ENCODE results near the gene PSME1. TPM values are rescaled to one million over a fixed set of nuclear protein-coding genes. Genes with fewer than 3 reads are reported as not detected.

The PSME1 gene
- total and polyA plus RNA-seq, 2 donors (not counting 3 experiments of a cell fraction or from before 2014, with no cell fraction given): 98.1 to 135 TPM

GRCh38 chr14:24136684-24137528 is 912 bp downstream of the PSME1 start:
- H3K9ac ChIP-seq (replicated peaks; ENCODE audit: extremely low read depth, insufficient read depth, low read length): peak overlapping the region; percentile 79
- no peak for TF ChIP-seq GATA2 (IDR thresholded peaks at IDR 0.05; ENCODE audit: insufficient read depth, insufficient read length, low read depth, low read length)
- no peak for TF ChIP-seq POLR2AphosphoS5 (IDR thresholded peaks at IDR 0.05; ENCODE audit: insufficient read depth, low read depth, low read length)
- TF ChIP-seq MAX (IDR thresholded peaks at IDR 0.05; ENCODE audit: insufficient read depth, insufficient read length): no peak
- TF ChIP-seq POLR2A (IDR thresholded peaks at IDR 0.05; ENCODE audit: low read depth, low read length): no peak
- no peak for TF ChIP-seq EZH2 (IDR thresholded peaks at IDR 0.05; ENCODE audit: borderline replicate concordance, low read depth, low read length, severe bottlenecking)
- no peak for TF ChIP-seq JUN (IDR thresholded peaks at IDR 0.05; ENCODE audit: borderline replicate concordance, insufficient read depth, insufficient read length, low read depth)
- no peak for TF ChIP-seq FOS (IDR thresholded peaks at IDR 0.05; ENCODE audit: borderline replicate concordance, insufficient read depth, low read length)
- no peak for TF ChIP-seq MYC (IDR thresholded peaks at IDR 0.05; ENCODE audit: low read depth, low read length)
- TF ChIP-seq CTCF (IDR thresholded peaks at IDR 0.05; ENCODE audit: extremely low read depth in 1 of 2, insufficient read depth in 1 of 2, low read depth in 1 of 2, low read length in 2 of 2): no peak
- peak overlapping the region; percentile 63 for H3K4me2 ChIP-seq (ENCODE audit: insufficient read depth, low read length)
- POLR2A ChIA-PET: interaction anchor here (0.7 to 1.2 kb wide), 3 partner anchors 10 to 22 kb away, joined by 3 to 10 read pairs (median 4); partner anchors contain the start of genes DCAF11, NRL, PSME2 and RNF31
- no TSS peak for BruUV-seq (replicated peaks)
- FAIRE-seq (no peak), DNase-seq (ENCODE audit: low read depth, low spot score) (no peak)
- peak overlapping the region; percentile 56 to 93 (median 90) for H3K4me3 ChIP-seq (replicated peaks in 1 of 3; ENCODE audit: insufficient read depth in 1 of 3, low read depth in 1 of 3, low read length in 3 of 3)
- H2AFZ ChIP-seq (ENCODE audit: low read depth, low read length): no peak overlapping the region
- no peaks in the 10 kb centered on the region for H3K9me3 ChIP-seq (replicated peaks; ENCODE audit: control insufficient read depth, insufficient read depth, low read length)
- H3K79me2 ChIP-seq (ENCODE audit: control insufficient read depth, insufficient read depth, low read length): peaks cover 21% of the 10 kb centered on the region
- CTCF ChIA-PET: interaction anchor here (0.7 to 2.6 kb wide), 6 partner anchors 9 to 79 kb away, joined by 3 to 15 read pairs (median 10); partner anchors contain the start of genes DCAF11, IRF9, NRL and PSME2
- no peaks in the 10 kb centered on the region for H3K27me3 ChIP-seq (ENCODE audit: control insufficient read depth in 2 of 2, insufficient read depth in 2 of 2, low read length in 2 of 2)
- intact Hi-C loops (cut with micrococcal nuclease) (loop anchor here (1.0 kb wide), 3 partner anchors 10 to 42 kb away; partner anchors contain the start of genes DCAF11, NRL and RNF31), dilution Hi-C loops (cut with MboI; ENCODE audit: extremely low pct_ligation_motif_present, low sequenced_read_pairs) (no loop called here)
- peaks cover 15% of the 10 kb centered on the region for H3K4me1 ChIP-seq (ENCODE audit: control insufficient read depth, extremely low read depth, insufficient read depth, low read length)
- H4K20me1 ChIP-seq (replicated peaks; ENCODE audit: control insufficient read depth, extremely low read depth, insufficient read depth, low read length): no peaks in the 10 kb centered on the region
- H3K36me3 ChIP-seq (ENCODE audit: control insufficient read depth in 2 of 2, extremely low read depth in 1 of 2, insufficient read depth in 2 of 2, low read length in 2 of 2): peaks cover 6 to 19% of the 10 kb centered on the region in 2 experiments
- H3K27ac ChIP-seq (ENCODE audit: insufficient read depth, low read depth, low read length): no peak overlapping the region
- no peaks in the 10 kb centered on the region for H3K9me1 ChIP-seq (replicated peaks; ENCODE audit: control insufficient read depth, extremely low read depth, insufficient read depth, low read length)

All from endothelial cell of umbilical vein (primary cell).